COLO829 (cell line): ENCODE results near the gene PKD1.
"Not testable (repeated sequence)": the region's sequence is repeated elsewhere in the genome, so short reads cannot be mapped to it uniquely, and the experiment has no call there.

Experiments
- DNase-seq: peaks from one replicate; pipeline ENCODE4 v3.0.0; 2012; ENCODE audit warnings: low spot score

PKD1 gene

DNA sequence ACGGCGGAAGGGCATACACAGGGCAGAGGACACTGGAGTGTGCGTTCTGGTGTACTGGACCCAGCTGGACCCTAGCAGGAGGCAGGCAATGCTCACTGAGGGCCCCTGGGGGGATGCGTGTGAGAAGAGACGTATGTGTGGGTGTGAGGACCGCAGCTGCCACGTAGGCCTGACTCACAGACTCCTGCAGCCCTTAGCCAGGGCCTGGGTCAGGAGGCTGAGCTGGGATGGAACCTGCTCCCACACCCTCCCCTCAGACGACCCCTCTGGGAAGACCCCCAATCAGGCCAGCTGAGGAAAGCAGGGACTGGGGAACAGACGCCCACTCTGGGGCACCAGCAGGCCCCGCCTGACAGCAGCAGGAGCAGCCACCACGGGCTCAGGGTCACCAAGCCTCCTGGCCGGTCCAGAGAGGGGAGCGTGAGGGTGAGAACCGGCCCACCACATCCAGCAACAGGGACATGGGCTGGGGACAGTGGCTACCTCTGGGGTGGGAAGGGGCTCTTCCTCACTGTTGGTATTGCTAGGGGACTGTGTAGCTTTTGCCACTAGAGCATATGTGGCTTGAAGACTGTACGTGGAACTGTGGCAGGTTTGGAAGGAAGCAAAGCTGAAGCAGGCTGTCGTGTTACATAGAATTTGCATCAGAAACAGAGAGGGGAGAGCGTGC is 28.4 kb downstream of the PKD1 start:
- DNase-seq: not testable (repeated sequence)

DNA sequence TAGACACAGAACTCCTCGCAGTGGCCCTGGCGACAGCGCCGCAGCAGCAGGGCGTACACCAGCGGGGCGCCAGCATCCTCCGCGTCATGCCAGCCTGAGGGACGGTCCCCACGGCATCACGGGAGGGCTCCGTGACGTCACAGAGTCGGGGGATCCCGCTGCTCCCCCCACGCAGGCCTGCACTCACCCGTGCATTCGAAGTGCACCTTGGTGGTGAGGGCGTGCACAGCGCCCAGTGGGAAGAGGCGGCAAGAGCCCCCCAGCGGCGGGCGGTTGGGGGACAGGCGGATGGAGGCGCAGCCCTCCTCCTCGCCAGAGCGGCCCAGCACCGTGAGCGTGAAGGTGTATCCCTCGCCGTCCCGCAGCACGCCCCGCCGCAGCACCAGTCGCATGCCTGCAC is 29.5 kb downstream of the PKD1 start:
- not testable (repeated sequence) for DNase-seq

DNA sequence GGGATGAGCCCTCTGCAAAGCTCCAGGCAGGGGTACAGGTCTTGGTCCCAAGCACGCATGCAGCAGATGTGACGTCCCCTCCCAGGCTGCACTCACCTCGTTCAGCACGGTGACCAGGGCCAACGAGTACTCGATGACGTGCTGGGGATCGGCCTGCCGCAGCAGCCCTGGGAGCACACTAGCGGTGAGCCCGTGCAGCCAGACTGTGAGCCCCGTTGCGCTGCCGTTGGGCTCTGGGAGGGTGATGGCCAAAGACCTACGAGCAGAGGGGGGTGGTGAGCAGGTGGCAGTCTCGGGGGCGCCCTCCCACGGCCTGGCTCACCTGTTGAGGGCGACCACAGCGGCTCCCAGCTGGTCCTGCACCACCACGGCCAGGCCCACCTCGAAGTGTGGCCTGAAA is 29.9 kb downstream of the PKD1 start:
- not testable (repeated sequence) for DNase-seq

DNA sequence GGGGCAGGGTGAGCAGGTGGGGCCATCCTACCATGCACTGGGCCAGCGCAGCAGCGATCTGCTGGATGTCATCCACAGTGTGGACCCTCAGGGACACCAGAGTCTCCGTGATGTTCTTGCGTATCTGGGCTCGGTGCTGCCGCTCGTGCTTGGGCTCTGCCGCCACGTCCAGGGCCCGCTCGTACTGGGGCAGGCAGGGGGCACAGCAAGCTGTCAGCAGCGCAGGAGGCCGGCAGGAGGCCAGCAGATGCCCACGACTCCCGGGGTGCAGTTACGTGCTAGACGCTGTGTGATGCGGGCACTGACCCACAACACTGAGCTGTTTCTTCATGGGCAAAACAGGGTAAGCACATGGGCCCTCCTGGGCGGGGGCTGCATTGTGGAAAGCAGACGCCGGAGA is 30.4 kb downstream of the PKD1 start:
- not testable (repeated sequence) for DNase-seq

DNA sequence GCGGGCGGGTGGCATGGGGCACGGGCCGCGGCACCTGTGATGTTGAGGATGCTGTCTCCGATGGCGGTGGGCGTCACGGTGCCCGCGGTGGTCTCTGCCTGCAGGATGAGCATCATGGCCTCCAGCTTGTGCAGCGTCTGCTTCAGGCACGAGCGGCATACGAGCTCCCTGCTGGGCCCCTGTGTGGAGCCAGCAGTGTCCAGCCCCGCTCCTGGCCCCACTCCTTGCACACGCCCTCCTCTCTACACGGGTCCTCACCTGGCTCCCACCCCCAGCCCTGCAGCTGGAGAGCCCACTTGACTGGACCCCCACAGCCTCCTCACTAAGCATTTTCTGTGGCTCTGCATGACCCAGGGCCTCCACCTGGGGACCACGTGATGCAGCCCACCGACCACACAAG is 31.2 kb downstream of the PKD1 start:
- DNase-seq: not testable (repeated sequence)

DNA sequence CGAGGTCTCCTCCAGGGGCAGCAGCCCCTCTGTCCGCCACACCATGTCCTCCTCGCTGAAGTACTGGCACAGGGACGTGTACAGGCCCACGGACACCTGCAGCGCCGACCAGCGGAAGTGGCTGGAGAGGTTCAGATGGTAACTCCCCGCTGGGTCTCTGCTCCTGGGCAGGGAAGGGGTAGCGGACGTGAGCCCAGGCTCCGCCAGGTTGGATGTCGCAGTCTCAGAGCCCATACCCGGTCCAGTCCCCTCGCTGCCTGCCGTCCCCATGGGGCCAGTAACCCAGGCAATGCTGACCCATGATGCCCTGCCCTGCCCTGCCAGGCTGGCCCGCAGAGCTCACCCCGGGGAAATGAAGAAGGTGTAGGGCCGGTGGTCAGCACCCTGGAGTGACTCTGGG is 33.2 kb downstream of the PKD1 start:
- no peak for DNase-seq

DNA sequence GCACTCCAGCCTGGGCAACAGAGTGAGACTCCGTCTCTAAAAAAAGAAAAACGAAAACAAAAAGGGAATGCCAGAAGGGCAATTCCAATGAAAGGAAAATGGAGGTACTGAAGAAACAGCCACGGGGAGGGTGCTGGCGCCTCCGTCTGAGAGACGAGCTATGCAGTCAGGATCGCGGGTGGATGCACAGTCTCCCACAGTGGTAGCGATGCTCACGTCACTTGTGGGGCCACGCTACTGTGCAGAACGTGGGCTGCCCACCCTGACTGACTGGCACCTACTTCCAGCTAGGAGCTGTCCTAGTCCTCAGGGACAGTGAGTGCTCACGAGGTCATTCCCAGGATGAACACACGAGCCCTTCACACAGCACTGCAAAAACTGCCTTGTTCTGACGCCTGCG is 34.1 kb downstream of the PKD1 start:
- not testable (repeated sequence) for DNase-seq

DNA sequence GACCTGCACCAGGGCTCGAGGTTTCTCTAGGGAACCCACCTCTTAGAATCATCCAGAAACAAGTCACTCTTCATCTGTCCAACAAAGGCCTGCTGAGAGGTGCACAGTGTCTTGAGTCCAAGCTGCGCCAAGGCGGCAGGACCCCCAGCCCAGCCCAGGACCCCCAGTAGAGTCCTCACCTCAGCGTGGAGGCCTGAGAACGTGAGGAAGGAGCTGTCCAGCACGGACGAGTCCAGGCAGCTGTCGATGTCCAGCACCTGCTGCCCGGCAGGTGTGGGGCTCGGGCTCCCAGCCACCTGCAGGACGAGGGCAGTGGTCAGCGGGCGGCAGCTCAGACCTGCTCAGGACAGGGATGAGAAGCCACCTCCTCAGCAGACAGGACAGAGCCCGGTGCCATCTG is 38.0 kb downstream of the PKD1 start:
- not testable (repeated sequence) for DNase-seq

DNA sequence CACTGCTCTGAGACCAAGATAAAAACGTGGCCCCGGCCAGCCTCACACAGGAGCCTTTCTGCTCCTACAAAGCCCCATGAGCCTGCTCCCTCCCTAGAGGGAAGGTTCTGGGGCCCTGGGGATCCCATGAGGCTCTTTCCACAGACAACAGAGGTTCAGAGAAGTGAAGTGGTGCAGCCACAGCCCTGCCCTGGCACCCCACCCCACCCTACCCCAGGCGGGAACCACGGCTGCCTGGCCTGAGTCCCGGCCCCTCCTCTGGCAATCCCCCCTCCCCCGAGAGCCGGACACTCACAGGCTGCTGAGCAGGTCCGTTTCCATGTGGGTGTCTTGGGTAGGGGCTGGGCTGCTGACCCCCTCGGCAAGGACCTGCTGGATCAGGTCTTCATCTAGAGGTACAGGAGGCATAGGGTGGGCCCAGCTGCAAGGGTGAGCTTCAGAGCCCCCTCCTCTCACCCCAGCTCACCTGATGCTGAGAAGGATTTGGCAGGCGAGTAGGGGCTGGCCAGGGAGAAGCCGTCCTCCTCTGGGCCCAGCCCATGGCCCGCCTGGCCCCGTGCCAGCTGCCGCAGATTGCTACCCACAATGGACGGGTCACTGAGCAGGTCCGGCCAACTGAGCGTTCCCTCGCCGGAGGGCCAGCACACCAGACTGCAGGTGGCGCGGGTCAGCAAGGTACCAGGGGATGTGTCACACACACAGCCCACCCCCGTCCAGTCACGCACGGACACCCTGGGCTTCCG is 38.7 kb downstream of the PKD1 start:
- DNase-seq: no peak

DNA sequence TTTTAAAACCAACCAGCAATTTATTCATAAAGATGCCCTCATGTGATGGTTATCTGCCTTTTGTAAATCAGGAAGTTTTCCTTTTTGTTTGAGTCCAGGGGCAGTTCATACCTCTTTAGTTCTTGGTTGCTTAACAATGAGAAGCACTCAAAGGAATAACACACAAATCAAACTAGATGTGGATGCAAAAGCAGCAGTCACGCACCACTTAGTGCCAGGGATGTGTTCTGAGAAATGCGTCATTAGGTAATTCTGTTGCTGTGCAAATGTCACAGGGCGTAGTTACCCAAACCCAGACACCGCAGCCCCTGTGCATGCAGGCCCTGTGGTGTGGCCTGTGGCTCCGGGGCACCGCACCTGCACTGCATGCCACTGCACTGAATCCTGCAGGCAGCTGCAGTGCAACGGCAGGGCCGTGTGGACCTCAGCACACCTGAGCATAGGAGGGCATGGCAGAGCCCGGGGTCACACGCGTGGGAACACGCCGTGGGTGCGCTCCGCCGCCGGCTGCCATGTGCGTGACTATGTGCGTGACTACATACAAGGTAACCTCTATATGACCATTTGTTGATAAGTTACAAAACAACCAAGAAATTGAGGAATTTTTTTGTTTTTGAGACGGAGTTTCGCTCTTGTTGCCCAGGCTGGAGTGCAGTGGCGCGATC is 39.6 kb downstream of the PKD1 start:
- DNase-seq: no peak

DNA sequence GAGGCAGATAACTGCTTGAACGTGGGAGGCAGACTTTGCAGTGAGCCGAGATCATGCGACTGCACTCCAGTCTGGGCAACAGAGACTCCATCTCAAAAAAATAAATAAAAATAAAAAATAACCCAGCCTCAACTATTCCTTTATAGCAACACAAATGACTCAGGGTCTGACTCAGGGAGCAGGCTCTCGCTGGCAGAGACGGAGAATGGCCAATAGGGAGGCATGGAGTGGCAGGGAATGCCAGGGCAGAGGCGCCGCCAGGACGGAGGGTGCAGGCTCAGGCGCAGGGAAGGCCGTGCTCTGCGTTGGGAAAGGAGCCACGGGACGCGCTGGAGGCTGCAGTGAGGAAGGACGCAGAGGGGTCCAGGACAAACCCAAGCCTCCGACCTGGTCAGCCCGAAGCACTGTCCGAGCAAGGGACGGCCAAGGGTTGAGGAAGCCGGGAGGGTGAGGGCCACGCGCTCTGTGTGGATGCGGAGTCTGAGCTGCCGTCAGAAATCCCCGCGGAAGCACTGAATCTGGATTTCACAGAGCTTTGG is 40.3 kb downstream of the PKD1 start:
- DNase-seq: no peak

DNA sequence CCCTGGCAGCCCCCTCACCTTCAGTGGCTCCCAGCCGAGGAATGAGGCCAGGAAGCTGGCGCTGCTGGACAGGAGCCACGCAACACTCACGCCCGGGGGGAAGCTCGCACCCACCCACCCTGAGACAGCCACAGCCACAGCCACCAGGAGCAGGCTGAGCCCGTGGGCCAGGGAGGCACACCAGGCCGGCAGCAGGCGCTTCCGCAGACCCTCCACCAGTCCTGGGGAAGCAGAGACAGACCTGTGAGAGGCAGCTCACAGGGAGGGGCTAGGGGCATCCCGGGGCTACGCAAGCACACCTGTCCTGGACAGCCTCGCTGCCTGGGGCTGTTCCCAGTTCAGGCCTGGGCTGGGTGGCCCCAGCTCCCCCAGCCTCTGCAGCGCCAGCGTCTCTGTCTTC is 41.9 kb downstream of the PKD1 start:
- no peak for DNase-seq

DNA sequence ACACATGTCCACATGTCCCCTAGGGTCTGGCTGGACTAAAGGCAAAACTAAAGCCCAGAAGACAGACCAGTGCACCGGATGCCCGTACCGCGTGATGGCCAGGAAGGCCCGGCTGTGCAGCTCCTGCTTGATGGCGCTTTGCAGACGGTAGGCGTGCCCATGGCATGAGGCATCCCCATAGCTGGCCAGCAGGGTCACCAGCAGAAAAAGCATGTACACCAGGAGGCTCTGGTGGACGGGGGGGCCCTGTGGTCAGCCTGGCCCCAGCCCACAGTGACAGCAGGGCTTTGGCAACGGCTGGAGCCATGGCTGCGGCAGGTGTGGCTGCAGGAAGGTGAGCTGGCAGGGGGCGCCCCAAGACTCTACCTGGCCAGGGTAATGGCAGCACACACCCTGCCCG is 42.8 kb downstream of the PKD1 start:
- DNase-seq: no peak

DNA sequence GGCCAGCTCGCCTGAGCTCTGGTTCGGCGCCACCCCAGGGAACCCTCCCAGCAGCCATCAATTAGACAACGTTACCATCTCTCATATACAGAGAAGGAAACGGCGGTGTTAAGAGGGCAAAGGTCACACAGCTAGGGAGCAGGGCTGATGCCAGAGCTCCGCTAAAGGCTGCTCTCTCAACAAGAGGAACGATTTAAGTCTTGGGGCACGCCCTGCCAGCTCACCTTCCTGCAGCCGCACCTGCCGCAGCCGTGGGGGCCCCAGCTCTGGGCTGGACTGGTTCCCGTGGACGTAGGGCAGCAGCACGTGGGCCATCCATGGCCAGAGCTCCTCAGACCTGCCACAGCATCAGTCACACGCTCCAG is 43.5 kb downstream of the PKD1 start:
- no peak for DNase-seq

DNA sequence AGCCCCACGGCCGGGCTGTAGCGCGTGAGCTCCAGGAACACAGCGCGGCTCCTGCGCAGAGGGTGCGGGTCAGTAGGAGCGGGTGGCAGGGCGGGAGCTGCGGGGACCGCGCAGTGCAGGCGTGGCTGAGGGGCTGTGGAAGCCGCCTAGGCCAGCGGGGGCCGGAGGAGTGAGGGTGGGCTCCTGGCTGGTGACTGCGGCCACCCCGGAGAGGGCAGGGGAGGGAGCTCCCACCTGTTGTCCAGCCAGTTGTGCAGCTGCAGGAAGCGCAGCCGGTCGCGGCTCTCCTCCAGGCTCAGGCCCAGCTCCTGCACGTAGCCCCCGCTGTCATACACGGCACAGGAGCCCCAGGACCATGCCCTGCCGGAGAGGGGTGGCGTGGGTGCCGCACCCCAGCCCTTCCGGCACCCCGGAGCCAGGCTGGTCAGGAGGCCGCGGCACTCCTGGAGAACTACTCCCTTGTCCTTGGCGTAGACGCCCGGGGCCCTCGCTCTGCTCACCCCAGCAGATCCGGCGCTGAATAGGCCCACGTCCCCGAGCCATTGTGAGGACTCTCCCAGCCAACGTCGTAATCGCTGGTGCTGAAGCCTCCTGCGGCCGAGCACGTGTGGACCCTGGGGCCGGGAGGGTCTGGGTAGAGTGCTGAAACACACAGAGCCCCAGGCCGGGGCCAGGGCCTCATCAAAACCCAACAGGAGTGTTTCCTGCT is 44.0 kb downstream of the PKD1 start:
- no peak for DNase-seq

DNA sequence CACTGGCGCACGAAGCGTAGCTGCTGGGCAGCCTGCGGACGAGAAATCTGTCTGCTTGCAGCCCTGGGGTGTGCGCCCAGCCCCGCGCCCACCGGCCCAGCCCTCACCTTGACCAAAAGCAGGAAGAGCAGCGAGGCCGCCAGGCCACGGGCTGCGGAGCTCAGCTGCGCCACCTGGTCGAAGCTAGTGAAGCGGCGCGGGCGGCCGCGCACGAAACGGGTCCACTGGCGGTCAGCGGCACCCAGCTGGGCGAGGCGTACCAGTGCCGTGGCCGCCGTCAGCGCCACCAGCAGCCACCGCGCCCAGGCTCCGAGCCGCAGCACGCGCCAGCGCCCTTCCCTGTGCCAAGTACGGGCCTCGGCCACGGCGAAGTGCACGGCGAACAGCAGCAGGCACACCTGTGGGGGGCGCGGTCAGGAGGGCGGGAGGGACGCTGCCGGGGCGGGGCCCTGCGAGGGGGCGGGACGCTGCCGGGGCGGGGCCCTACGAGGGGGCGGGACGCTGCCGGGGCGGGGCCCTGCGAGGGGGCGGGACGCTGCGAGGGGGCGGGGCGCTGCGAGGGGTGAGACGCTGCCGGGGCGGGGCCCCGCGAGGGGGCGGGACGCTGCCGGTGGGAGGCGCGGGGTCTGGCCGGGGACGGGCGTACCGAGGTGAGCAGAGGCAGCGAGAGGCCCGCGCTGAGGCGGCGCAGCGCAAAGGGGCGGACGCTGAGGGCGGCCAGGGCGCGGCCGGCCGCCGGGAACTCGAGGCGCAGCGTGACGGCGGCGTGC is 44.7 kb downstream of the PKD1 start:
- DNase-seq: peak; percentile 39

DNA sequence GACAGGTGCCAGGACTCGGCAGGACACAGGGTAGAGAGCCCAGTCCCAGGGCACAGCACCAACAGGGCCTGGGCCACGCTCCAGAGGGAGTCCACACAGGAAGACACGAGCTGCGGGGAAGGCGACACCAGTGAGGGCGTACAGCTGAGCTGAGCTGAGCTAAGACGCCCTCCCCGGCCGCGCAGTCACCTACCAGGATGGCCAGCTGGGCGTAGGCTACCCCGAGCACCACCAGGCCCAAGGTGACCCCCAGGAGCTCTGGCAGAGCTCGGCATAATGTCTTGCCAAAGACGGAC is 45.3 kb downstream of the PKD1 start:
- DNase-seq: no peak

DNA sequence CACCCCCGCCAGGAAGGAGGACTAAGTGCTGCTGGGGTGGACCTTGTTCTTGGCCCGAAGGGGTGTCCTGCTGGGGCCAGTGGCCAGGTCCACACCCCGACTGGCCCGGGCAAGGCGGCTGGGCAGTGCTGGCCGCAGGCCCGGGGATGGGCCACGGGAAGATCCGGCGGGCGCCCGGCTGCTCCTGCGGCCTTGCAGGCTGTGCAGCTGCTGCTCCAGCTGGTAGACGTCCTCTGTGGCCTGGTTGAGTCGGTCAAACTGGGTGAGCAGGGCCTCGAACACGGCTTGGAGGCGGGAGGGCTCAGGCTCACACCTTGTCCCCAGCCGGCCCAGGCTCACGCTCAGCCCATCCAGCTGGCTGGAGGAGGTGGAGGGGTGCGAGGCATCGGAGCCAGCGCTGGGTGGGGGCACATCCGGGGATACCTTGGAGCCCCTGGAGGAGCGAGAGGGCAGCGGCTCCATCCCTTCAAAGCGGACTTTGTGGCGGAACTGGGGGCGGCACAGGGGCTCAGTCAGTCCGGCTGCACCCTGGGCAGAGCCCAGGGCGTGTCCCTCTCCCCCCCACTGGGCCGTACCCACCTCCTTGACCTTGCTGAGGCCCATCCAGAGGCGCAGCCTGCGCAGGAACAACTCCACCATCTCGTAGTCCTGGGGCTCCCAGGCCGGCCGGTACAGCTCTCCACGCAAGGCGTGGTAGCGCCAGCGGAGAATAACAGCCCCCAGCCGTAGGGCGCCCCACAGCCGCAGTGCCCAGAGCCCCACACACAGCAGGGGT is 45.8 kb downstream of the PKD1 start:
- DNase-seq: no peak

DNA sequence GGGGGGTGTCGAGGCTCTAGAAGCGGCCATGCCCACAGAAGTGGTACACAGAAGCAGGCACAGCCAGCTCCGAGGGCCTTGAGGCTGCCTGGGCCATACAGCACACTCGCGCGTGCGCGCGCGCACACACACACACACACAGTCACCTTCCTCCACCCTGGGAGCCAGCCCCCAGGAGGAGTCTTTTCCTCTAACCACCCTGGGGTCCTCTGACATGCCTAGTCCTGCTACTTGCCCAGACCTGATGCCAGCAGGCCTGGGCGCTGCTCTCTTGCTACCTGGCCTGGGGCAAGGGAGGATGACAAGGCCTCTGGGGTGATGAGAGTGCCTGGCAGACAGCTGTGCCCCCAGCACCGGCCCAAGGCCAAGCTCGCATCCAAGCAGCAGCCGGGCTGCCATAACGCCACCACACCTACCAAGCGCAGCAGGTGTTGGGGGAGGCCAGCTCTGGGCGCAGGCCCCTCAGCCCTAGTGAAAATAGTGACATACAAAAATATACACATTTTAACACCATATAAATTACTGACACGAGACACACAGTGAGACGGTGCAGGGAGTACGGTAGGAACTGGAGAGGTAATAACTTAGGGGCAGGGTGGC is 46.8 kb downstream of the PKD1 start:
- DNase-seq: no peak

DNA sequence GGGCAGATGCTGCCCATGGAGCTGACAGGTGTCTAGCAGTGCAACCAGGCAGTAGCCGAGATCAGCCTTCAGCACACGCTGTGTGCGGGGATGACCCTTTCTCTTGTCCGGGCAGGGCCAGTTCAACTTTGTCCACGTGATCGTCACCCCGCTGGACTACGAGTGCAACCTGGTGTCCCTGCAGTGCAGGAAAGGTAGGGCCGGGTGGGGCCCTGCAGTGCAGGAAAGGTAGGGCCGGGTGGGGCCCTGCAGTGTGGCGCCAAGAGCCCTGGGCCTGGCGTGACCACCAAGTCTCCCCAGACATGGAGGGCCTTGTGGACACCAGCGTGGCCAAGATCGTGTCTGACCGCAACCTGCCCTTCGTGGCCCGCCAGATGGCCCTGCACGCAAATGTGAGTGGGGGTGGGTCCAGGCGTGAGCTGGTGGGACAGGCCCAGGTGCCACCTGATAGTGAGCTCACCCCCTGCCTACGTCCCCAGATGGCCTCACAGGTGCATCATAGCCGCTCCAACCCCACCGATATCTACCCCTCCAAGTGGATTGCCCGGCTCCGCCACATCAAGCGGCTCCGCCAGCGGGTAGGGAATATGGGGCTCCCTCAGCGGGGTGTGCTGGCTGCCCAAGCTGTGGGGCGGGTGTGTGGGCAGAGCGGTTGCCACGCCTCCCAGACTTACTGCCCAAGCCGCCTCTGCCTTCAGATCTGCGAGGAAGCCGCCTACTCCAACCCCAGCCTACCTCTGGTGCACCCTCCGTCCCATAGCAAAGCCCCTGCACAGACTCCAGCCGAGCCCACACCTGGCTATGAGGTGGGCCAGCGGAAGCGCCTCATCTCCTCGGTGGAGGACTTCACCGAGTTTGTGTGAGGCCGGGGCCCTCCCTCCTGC is 47.7 kb downstream of the PKD1 start:
- DNase-seq: no peak
